AG04450 (cell line): Measurements from ENCODE around the gene ANXA8L1. TPM values are rescaled to one million over a fixed set of nuclear protein-coding genes. Genes with fewer than 3 reads are reported as not detected.
"Not testable (repeated sequence)": the region's sequence is repeated elsewhere in the genome, so short reads cannot be mapped to it uniquely, and the experiment has no call there.

ENCODE experiments used
- CTCF ChIA-PET: fragments of 300-600, 350-600 bp; formaldehyde crosslinking; extraction: SDS; loops from one replicate; lab custom pipeline; 2022; ENCODE audit warnings: antibody characterized with exemption, inconsistent platforms; lab: Charles Lee
- POLR2A ChIA-PET: fragments of 350-600 bp; formaldehyde crosslinking; extraction: SDS; loops from one replicate; lab custom pipeline; 2021; ENCODE audit warnings: antibody characterized with exemption, inconsistent platforms; lab: Yijun Ruan, JAX
- DNase-seq: peaks from one replicate; pipeline ENCODE4 v3.0.0-alpha.2; 2011; ENCODE audit warnings: low read depth, low spot score
- H3K27ac ChIP-seq: one replicate; pipeline ENCODE4 v1.5.1; 2012; ENCODE audit warnings: low read depth, low read length, control low read depth
- H3K27me3 ChIP-seq: one replicate; pipeline ENCODE4 v1.6.0; 2012; ENCODE audit warnings: low read length; ENCODE audit not compliant: control insufficient read depth, insufficient read depth
- H3K4me3 ChIP-seq: 2 replicates; pipeline ENCODE4 v1.5.1; 2011; ENCODE audit warnings: mild to moderate bottlenecking, low read depth, low read length, control low read depth
- H3K9me3 ChIP-seq: 2 replicates; pipeline ENCODE4 v1.5.1; 2012; ENCODE audit warnings: low read length; ENCODE audit not compliant: control insufficient read depth, insufficient read depth
- polyA plus RNA-seq: library from polyadenylated mRNA; depleted of rRNA; stranded (reverse); fragments of >200 nt; gene quantifications from 2 replicates; pipeline ENCODE4 v1.2.3, GENCODE V29; 2011; rRNA removed

Gene ANXA8L1
- polyA plus RNA-seq, 1 experiment = 0.06 TPM

DNA sequence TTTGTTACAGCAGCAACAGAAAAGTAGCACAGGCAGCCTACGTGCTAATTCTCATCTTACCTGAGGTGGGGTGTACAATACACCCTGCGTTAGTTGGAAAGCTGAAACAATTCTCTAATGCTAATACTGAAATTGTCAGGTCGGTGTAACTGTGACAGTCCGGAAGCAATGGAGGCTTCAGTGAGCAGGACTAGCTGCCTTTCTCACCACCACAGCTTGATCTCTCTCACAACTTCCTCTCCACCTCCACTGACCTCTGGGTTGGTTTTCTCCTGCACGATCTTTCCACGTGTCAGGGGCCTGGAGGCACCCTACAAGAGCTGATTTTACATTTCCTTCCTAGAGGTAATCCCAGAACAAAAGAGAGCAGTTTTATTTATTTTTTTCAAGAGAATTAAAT, 39.7 kb downstream of the ANXA8L1 start:
- H3K4me3 ChIP-seq, DNase-seq, CTCF ChIA-PET, H3K27me3 ChIP-seq, POLR2A ChIA-PET, H3K27ac ChIP-seq, H3K9me3 ChIP-seq: not testable (repeated sequence)

- H3K4me3 ChIP-seq, POLR2A ChIA-PET, H3K27ac ChIP-seq, H3K9me3 ChIP-seq, H3K27me3 ChIP-seq, DNase-seq, CTCF ChIA-PET: not testable (repeated sequence)
These were observed 42.7 kb downstream of the ANXA8L1 start for GRCh38 chr10:46418283-46418682.

- H3K4me3 ChIP-seq, H3K27ac ChIP-seq, H3K9me3 ChIP-seq, POLR2A ChIA-PET, H3K27me3 ChIP-seq, DNase-seq, CTCF ChIA-PET: not testable (repeated sequence)
These were observed 44.2 kb downstream of the ANXA8L1 start for GRCh38 chr10:46419570-46420379.

- DNase-seq, H3K27me3 ChIP-seq, POLR2A ChIA-PET, H3K4me3 ChIP-seq, CTCF ChIA-PET, H3K9me3 ChIP-seq, H3K27ac ChIP-seq: not testable (repeated sequence)
These were observed 48.0 kb downstream of the ANXA8L1 start for GRCh38 chr10:46423550-46423949.

- CTCF ChIA-PET, DNase-seq, POLR2A ChIA-PET, H3K27me3 ChIP-seq, H3K9me3 ChIP-seq, H3K27ac ChIP-seq, H3K4me3 ChIP-seq: not testable (repeated sequence)
These were observed 65.4 kb downstream of the ANXA8L1 start for GRCh38 chr10:46440942-46441341.

Other genes with a start within 250 kb of the ANXA8L1 start
- gene ANTXRL, start 88.8 kb upstream of the ANXA8L1 start, polyA plus RNA-seq = not detected in 2 replicates
- gene NPY4R, start 90.2 kb downstream of the ANXA8L1 start, polyA plus RNA-seq = 0.17 and 0.36 TPM in 2 replicates
- not detected in 2 replicates for gene GPRIN2, start 180.9 kb downstream of the ANXA8L1 start, polyA plus RNA-seq
- gene SYT15, start 203.4 kb downstream of the ANXA8L1 start, polyA plus RNA-seq = 0.15 and 0.20 TPM in 2 replicates